Thoracic aorta (tissue), 2 donors: ENCODE data around the gene NDUFS4. TPM values are rescaled to one million over a fixed set of nuclear protein-coding genes. Genes with fewer than 3 reads are reported as not detected.
"Not testable (repeated sequence)": the region's sequence is repeated elsewhere in the genome, so short reads cannot be mapped to it uniquely, and the experiment has no call there.

Source experiments
- ATAC-seq: fragments of 150-250 bp; one replicate; pipeline ENCODE4 v1.8.0; 2017; ENCODE audit warnings: low read depth; ENCODE audit not compliant: insufficient number of reproducible peaks, low FRiP score
- DNase-seq: peaks from one replicate; pipeline ENCODE4 v3.0.0-alpha.2; 2020; ENCODE audit warnings: low spot score
- H3K27ac ChIP-seq, 2 donors: fragments of 200-600 bp; sonication (generic); 1 replicate in 1 of 2; 2 replicates in 1 of 2; pipeline ENCODE4 v1.5.1; 2016; ENCODE audit warnings: mild to moderate bottlenecking in 2 of 2, moderate library complexity in 2 of 2
- H3K27me3 ChIP-seq: fragments of 200-600 bp; sonication (generic); replicated peaks from 2 replicates; pipeline ENCODE4 v1.6.0; 2016; ENCODE audit warnings: mild to moderate bottlenecking; ENCODE audit not compliant: insufficient read depth
- H3K36me3 ChIP-seq: fragments of 200-600 bp; sonication (generic); one replicate; pipeline ENCODE4 v1.5.1; 2016
- H3K4me1 ChIP-seq, 2 donors: fragments of 200-600 bp; sonication (generic); 1 replicate in 1 of 2; 2 replicates in 1 of 2; pipeline versions ENCODE4 v1.5.1 to v1.6.0; 2016; ENCODE audit warnings: low read depth in 2 of 2, mild to moderate bottlenecking in 1 of 2; ENCODE audit not compliant: control insufficient read depth in 1 of 2
- H3K4me3 ChIP-seq: fragments of 200-600 bp; sonication (generic); 2 replicates; pipeline ENCODE4 v1.5.1; 2016; ENCODE audit warnings: mild to moderate bottlenecking
- H3K9me3 ChIP-seq: fragments of 200-600 bp; sonication (generic); 2 replicates; pipeline ENCODE4 v1.5.1; 2016
- CTCF ChIP-seq: fragments of 200-600 bp; sonication (generic); IDR thresholded peaks from one replicate; pipeline ENCODE4 v1.5.1; 2019; ENCODE audit warnings: antibody characterized with exemption
- total RNA-seq, 2 donors: library from RNA; depleted of rRNA; stranded (reverse); fragments of >200 nt; gene quantifications; one replicate each; pipeline versions ENCODE4 v1.1.0 to v1.2.3, GENCODE V29; 2016

Gene NDUFS4
- total RNA-seq, 2 donors from 2014 or later, result 42.0 to 72.0 TPM

GRCh38 chr5:53541859-53542258 is 18.6 kb upstream of the NDUFS4 start:
- TF ChIP-seq CTCF, result no peak
- H3K4me3 ChIP-seq, result no peak overlapping the region
- DNase-seq, result no peak
- H3K27me3 ChIP-seq, result no peaks in the 10 kb centered on the region
- ATAC-seq, result no peak
- no peaks in the 10 kb centered on the region for H3K4me1 ChIP-seq
- no peaks in the 10 kb centered on the region for H3K9me3 ChIP-seq
- no peak overlapping the region for H3K27ac ChIP-seq
- H3K36me3 ChIP-seq, result no peaks in the 10 kb centered on the region

DNA sequence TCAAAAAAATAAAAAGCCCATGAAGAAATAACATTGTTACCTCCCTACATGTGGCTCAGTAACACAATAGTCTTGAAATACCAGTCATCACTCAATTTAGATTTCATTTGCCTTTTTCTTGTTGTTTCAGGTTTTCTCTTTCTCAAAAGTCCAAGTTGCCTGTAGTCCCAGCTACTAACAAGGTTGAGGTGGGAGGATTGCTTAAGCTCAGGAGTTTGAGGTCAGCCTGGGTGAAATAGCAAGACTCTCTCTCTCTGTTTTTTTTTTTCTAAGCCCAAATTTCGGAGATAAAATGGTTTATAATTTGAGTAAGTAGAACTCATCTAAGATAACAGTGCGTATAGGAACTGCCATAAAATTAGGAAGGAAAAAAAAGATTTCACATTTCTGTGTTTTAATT is 17.5 kb upstream of the NDUFS4 start:
- no peak for ATAC-seq
- H3K27ac ChIP-seq, result no peak overlapping the region
- no peaks in the 10 kb centered on the region for H3K4me1 ChIP-seq
- TF ChIP-seq CTCF, result no peak
- no peaks in the 10 kb centered on the region for H3K27me3 ChIP-seq
- no peaks in the 10 kb centered on the region for H3K36me3 ChIP-seq
- H3K4me3 ChIP-seq, result no peak overlapping the region
- no peaks in the 10 kb centered on the region for H3K9me3 ChIP-seq
- DNase-seq, result no peak

- Histone ChIP-seq H3K27ac (no peak overlapping the region), H3K27me3 (no peaks in the 10 kb centered on the region), H3K36me3 (no peaks in the 10 kb centered on the region), H3K4me1 (no peaks in the 10 kb centered on the region), H3K9me3 (no peaks in the 10 kb centered on the region), H3K4me3 (no peak overlapping the region)
- DNase-seq, result no peak
- no peak for ATAC-seq
- no peak for TF ChIP-seq CTCF
These were observed 17.0 kb upstream of the NDUFS4 start for GRCh38 chr5:53543401-53543800.

GRCh38 chr5:53545744-53546143 is 14.7 kb upstream of the NDUFS4 start:
- Histone ChIP-seq H3K9me3 (no peaks in the 10 kb centered on the region), H3K27ac (no peak overlapping the region), H3K27me3 (no peaks in the 10 kb centered on the region), H3K36me3 (no peaks in the 10 kb centered on the region), H3K4me3 (no peak overlapping the region), H3K4me1 (no peaks in the 10 kb centered on the region)
- DNase-seq (no peak), ATAC-seq (no peak)
- TF ChIP-seq CTCF, result no peak

DNA sequence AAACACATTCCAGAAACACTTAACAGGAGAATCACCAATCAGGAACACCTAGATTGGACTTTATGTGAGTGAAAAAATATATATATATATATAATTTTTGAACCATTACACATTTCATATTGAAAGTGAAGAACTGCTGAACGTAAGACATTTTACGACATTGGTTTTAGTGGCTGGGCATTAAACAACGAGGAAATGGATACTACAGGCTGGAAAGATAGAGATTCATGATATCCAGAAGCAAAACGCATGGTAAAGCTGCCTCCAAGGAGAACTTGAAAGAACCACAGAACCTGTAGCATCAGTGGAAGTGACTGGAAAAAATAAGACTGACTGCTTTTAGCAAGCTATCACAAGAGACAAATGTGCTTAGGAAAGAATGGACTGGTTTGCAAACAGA is 13.2 kb upstream of the NDUFS4 start:
- Histone ChIP-seq H3K4me1 (no peaks in the 10 kb centered on the region), H3K27me3 (no peaks in the 10 kb centered on the region), H3K27ac (no peak overlapping the region), H3K9me3 (no peaks in the 10 kb centered on the region), H3K4me3 (no peak overlapping the region), H3K36me3 (no peaks in the 10 kb centered on the region)
- ATAC-seq, result no peak
- no peak for DNase-seq
- TF ChIP-seq CTCF, result no peak

GRCh38 chr5:53548501-53548900 is 11.9 kb upstream of the NDUFS4 start:
- not testable (repeated sequence) for H3K4me3 ChIP-seq, H3K36me3 ChIP-seq, DNase-seq, H3K9me3 ChIP-seq, H3K27me3 ChIP-seq, H3K27ac ChIP-seq, ATAC-seq, H3K4me1 ChIP-seq
